ENCODE data around the gene SETBP1. TPM values are rescaled to one million over a fixed set of nuclear protein-coding genes. Genes with fewer than 3 reads are reported as not detected.

Gene SETBP1
- total RNA-seq, 1 donor from 2014 or later: 12.0 TPM

GRCh38 chr18:44683556-44683955, 2.9 kb downstream of the SETBP1 start:
- peaks cover 21% of the 10 kb centered on the region for H3K4me1 ChIP-seq
- H3K36me3 ChIP-seq: no peaks in the 10 kb centered on the region
- no peak overlapping the region for H3K27ac Mint-ChIP-seq
- H3K27me3 Mint-ChIP-seq (ENCODE audit: insufficient read depth, low read depth): peaks cover 2% of the 10 kb centered on the region
- H3K9me3 Mint-ChIP-seq: peaks cover 3% of the 10 kb centered on the region
- H3F3A ChIP-seq (ENCODE audit: low read depth): peaks cover 41% of the 10 kb centered on the region
- H2AFZ ChIP-seq (replicated peaks): no peak overlapping the region
- peak overlapping the region; percentile 93 for H3K4me2 ChIP-seq
- DNase-seq (ENCODE audit: low spot score): no peak
- no peaks in the 10 kb centered on the region for H3K27me3 ChIP-seq
- peaks cover 7% of the 10 kb centered on the region for H3K4me1 Mint-ChIP-seq
- H3K36me3 Mint-ChIP-seq: peaks cover 14% of the 10 kb centered on the region
- peak overlapping the region; percentile 96 for H3K4me3 ChIP-seq
- H4K20me1 ChIP-seq (ENCODE audit: low read depth): peaks cover 13% of the 10 kb centered on the region
- TF ChIP-seq, protein P1, sequence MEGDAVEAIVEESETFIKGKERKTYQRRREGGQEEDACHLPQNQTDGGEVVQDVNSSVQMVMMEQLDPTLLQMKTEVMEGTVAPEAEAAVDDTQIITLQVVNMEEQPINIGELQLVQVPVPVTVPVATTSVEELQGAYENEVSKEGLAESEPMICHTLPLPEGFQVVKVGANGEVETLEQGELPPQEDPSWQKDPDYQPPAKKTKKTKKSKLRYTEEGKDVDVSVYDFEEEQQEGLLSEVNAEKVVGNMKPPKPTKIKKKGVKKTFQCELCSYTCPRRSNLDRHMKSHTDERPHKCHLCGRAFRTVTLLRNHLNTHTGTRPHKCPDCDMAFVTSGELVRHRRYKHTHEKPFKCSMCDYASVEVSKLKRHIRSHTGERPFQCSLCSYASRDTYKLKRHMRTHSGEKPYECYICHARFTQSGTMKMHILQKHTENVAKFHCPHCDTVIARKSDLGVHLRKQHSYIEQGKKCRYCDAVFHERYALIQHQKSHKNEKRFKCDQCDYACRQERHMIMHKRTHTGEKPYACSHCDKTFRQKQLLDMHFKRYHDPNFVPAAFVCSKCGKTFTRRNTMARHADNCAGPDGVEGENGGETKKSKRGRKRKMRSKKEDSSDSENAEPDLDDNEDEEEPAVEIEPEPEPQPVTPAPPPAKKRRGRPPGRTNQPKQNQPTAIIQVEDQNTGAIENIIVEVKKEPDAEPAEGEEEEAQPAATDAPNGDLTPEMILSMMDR (IDR thresholded peaks at IDR 0.05): no peak
- TF ChIP-seq EZH2 (IDR thresholded peaks at IDR 0.05): no peak
- no peak for TF ChIP-seq EZH2phosphoT487 (IDR thresholded peaks at IDR 0.05)
- H3K4me3 Mint-ChIP-seq: no peak overlapping the region
- no peak overlapping the region for H3K27ac ChIP-seq
- peaks cover 82% of the 10 kb centered on the region for H3K79me2 ChIP-seq (ENCODE audit: low read depth)
- H3K9me3 ChIP-seq (ENCODE audit: low read depth): no peaks in the 10 kb centered on the region
- H3K9ac ChIP-seq: no peak overlapping the region

DNA sequence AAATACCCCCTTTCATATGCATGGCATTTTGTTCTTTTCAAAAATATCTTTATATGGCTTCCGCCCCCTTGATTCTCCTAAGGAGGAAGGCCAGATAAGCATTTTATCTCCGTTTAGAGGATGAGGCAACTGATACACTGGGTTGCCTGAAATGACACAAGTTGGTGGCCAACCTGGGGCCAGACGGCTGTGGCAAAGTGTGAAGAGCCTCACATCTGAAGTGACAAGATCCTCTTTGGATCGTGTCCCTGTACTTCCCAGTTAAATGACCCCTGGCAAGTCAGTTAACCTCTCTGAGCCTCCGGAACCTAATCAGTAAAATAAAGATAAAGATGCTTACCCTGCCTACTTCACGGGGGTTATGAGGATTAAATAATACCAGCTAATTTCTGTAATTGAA, 4.6 kb downstream of the SETBP1 start:
- peaks cover 97% of the 10 kb centered on the region for H3K79me2 ChIP-seq (ENCODE audit: low read depth)
- H3K27me3 ChIP-seq: no peaks in the 10 kb centered on the region
- peaks cover 21% of the 10 kb centered on the region for H3K4me1 ChIP-seq
- H3K9me3 ChIP-seq (ENCODE audit: low read depth): no peaks in the 10 kb centered on the region
- Mint-ChIP-seq H3K9me3 (peaks cover 10% of the 10 kb centered on the region), H3K36me3 (peaks cover 26% of the 10 kb centered on the region), H3K4me1 (peaks cover 8% of the 10 kb centered on the region), H3K4me3 (no peak overlapping the region), H3K27me3 (ENCODE audit: insufficient read depth, low read depth) (peaks cover 2% of the 10 kb centered on the region), H3K27ac (no peak overlapping the region)
- H3K4me3 ChIP-seq: no peak overlapping the region
- H2AFZ ChIP-seq (replicated peaks): no peak overlapping the region
- H3K36me3 ChIP-seq: no peaks in the 10 kb centered on the region
- no peak overlapping the region for H3K27ac ChIP-seq
- H3K9ac ChIP-seq: no peak overlapping the region
- H4K20me1 ChIP-seq (ENCODE audit: low read depth): peaks cover 19% of the 10 kb centered on the region
- H3K4me2 ChIP-seq: no peak overlapping the region
- DNase-seq (ENCODE audit: low spot score): no peak
- H3F3A ChIP-seq (ENCODE audit: low read depth): peaks cover 35% of the 10 kb centered on the region
- TF ChIP-seq EZH2 (IDR thresholded peaks at IDR 0.05) (no peak), EZH2phosphoT487 (IDR thresholded peaks at IDR 0.05) (no peak)
- TF ChIP-seq, protein P1 (IDR thresholded peaks at IDR 0.05): no peak

DNA sequence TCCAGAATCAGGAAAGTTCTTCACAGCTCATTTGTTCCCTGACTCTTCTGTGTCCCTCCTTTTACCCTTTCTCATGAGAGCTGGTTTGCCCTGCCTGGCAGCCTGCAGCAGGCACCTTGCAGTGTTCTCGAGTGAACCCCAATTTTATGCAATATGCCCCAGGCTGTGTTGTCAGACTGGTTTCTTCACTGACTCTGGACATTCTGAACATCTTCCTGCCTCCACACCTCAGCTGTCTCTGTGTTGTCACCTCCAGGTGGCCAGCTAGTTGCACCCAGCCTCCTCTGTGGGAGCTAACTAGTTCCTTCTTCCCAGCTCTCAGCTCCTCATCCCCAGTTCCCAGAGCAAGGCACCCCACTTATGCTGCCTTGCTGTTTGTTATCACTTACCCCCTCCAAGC, 5.5 kb downstream of the SETBP1 start:
- Histone ChIP-seq H3K9me3 (ENCODE audit: low read depth) (no peaks in the 10 kb centered on the region), H3F3A (ENCODE audit: low read depth) (peaks cover 26% of the 10 kb centered on the region), H3K9ac (no peak overlapping the region), H3K79me2 (ENCODE audit: low read depth) (peaks cover 97% of the 10 kb centered on the region), H2AFZ (replicated peaks) (no peak overlapping the region), H3K27me3 (no peaks in the 10 kb centered on the region), H3K4me3 (no peak overlapping the region), H3K27ac (no peak overlapping the region), H4K20me1 (ENCODE audit: low read depth) (peaks cover 19% of the 10 kb centered on the region), H3K4me1 (peaks cover 21% of the 10 kb centered on the region), H3K4me2 (no peak overlapping the region), H3K36me3 (no peaks in the 10 kb centered on the region)
- Mint-ChIP-seq H3K27me3 (ENCODE audit: insufficient read depth, low read depth) (peaks cover 2% of the 10 kb centered on the region), H3K36me3 (peaks cover 30% of the 10 kb centered on the region), H3K9me3 (peaks cover 12% of the 10 kb centered on the region), H3K27ac (peak overlapping the region; percentile 33), H3K4me1 (peaks cover 8% of the 10 kb centered on the region), H3K4me3 (peak overlapping the region; percentile 70)
- DNase-seq (ENCODE audit: low spot score): no peak
- no peak for TF ChIP-seq EZH2phosphoT487 (IDR thresholded peaks at IDR 0.05)
- TF ChIP-seq, protein P1 (IDR thresholded peaks at IDR 0.05): no peak
- no peak for TF ChIP-seq EZH2 (IDR thresholded peaks at IDR 0.05)

Data from neural progenitor cell (in vitro differentiated cells).